WTC11 (cell line): ENCODE measurements around the gene PCDHGC4. TPM values are rescaled to one million over a fixed set of nuclear protein-coding genes. Genes with fewer than 3 reads are reported as not detected.

Experiments
- ATAC-seq: fragments of 200-7000 bp; cut with Tn5 transposase; 2 replicates; pipeline ENCODE4 v1.10.0; 2021; ENCODE audit warnings: mild to moderate bottlenecking, moderate library complexity
- CTCF ChIA-PET: fragments of 300-600 bp; sonication (Branson Sonifier 250); formaldehyde crosslinking; loops from one replicate; lab custom pipeline; 2021; ENCODE audit warnings: antibody characterized with exemption; lab: Charles Lee
- POLR2A ChIA-PET: fragments of 350-600 bp; sonication (Branson Sonifier 250); formaldehyde crosslinking; loops from one replicate; lab custom pipeline; 2021; ENCODE audit warnings: antibody characterized with exemption; lab: Charles Lee
- DNase-seq: peaks from one replicate; pipeline ENCODE4 v3.0.0; 2021; ENCODE audit warnings: low spot score
- H3K27ac Mint-ChIP-seq: 2 replicates; pipeline ENCODE4 v1.8.0; 2021; ENCODE audit warnings: mixed read lengths
- H3K27me3 Mint-ChIP-seq: 2 replicates; pipeline ENCODE4 v1.8.0; 2021; ENCODE audit warnings: low read depth, mild to moderate bottlenecking, moderate library complexity, mixed read lengths
- H3K36me3 Mint-ChIP-seq: 2 replicates; pipeline ENCODE4 v1.8.0; 2021; ENCODE audit warnings: mixed read lengths
- H3K4me1 Mint-ChIP-seq: 2 replicates; pipeline ENCODE4 v1.8.0; 2022; ENCODE audit warnings: mixed read lengths
- H3K4me3 Mint-ChIP-seq: 2 replicates; pipeline ENCODE4 v1.8.0; 2021; ENCODE audit warnings: mild to moderate bottlenecking, moderate library complexity, mixed read lengths
- H3K9me3 Mint-ChIP-seq: 2 replicates; pipeline ENCODE4 v1.8.0; 2021; ENCODE audit warnings: mixed read lengths
- ATF2 ChIP-seq: sonication (generic); formaldehyde crosslinking; IDR thresholded peaks from 2 replicates; pipeline ENCODE4 v1.8.1; 2022; ENCODE audit warnings: low read depth, missing genetic modification reagents, borderline replicate concordance
- CREM ChIP-seq: sonication (generic); formaldehyde crosslinking; IDR thresholded peaks from 2 replicates; pipeline ENCODE4 v1.8.1; 2022; ENCODE audit warnings: mild to moderate bottlenecking, missing genetic modification reagents, moderate library complexity
- ELF4 ChIP-seq: sonication (generic); formaldehyde crosslinking; IDR thresholded peaks from 2 replicates; pipeline ENCODE4 v1.8.1; 2022; ENCODE audit warnings: low read depth, mild to moderate bottlenecking, moderate library complexity, missing genetic modification reagents
- EMX1 ChIP-seq: fragments of 250-450 bp; sonication (Bioruptor Pico); IDR thresholded peaks from 2 replicates; pipeline ENCODE4 v1.8.0; 2021; ENCODE audit warnings: mild to moderate bottlenecking
- FOXK1 ChIP-seq: sonication (generic); formaldehyde crosslinking; IDR thresholded peaks from 2 replicates; pipeline ENCODE4 v1.8.0; 2022; ENCODE audit warnings: mild to moderate bottlenecking, moderate library complexity, missing genetic modification reagents
- GTF2I ChIP-seq: fragments of 250-450 bp; sonication (Bioruptor Pico); conservative IDR thresholded peaks from 2 replicates; pipeline ENCODE4 v1.4.0; 2021; ENCODE audit warnings: mild to moderate bottlenecking
- HMGA2 ChIP-seq: fragments of 250-450 bp; sonication (Bioruptor Pico); IDR thresholded peaks from 2 replicates; pipeline ENCODE4 v1.4.0; 2021; ENCODE audit warnings: mild to moderate bottlenecking, moderate library complexity
- KAT7 ChIP-seq: sonication (generic); formaldehyde crosslinking; IDR thresholded peaks from 2 replicates; pipeline ENCODE4 v1.8.1; 2023; ENCODE audit warnings: missing genetic modification reagents, mild to moderate bottlenecking, borderline replicate concordance
- NR3C1 ChIP-seq: sonication (generic); formaldehyde crosslinking; conservative IDR thresholded peaks from 2 replicates; pipeline ENCODE4 v1.8.1; 2023; ENCODE audit warnings: low read depth, mild to moderate bottlenecking, missing genetic modification reagents
- OVOL2 ChIP-seq: fragments of 250-450 bp; sonication (Bioruptor Pico); IDR thresholded peaks from 2 replicates; pipeline ENCODE4 v1.9.0; 2021; ENCODE audit warnings: mild to moderate bottlenecking, borderline replicate concordance
- PRRX2 ChIP-seq: fragments of 250-450 bp; sonication (Bioruptor Pico); IDR thresholded peaks from 2 replicates; pipeline ENCODE4 v1.8.0; 2021; ENCODE audit warnings: mild to moderate bottlenecking
- USF1 ChIP-seq: sonication (generic); formaldehyde crosslinking; IDR thresholded peaks from 2 replicates; pipeline ENCODE4 v1.8.0; 2022; ENCODE audit warnings: mild to moderate bottlenecking, missing genetic modification reagents
- ZNF138 ChIP-seq: sonication (generic); formaldehyde crosslinking; conservative IDR thresholded peaks from 2 replicates; pipeline ENCODE4 v1.8.1; 2022; ENCODE audit warnings: mild to moderate bottlenecking, moderate library complexity, missing genetic modification reagents
- ZNF232 ChIP-seq: sonication (generic); formaldehyde crosslinking; IDR thresholded peaks from 2 replicates; pipeline ENCODE4 v1.8.0; 2022; ENCODE audit warnings: mild to moderate bottlenecking, missing genetic modification reagents
- ZNF423 ChIP-seq: fragments of 250-450 bp; sonication (Bioruptor Pico); IDR thresholded peaks from 2 replicates; pipeline ENCODE4 v2.1.2; 2022; ENCODE audit warnings: mild to moderate bottlenecking, moderate library complexity
- ZNF532 ChIP-seq: fragments of 250-450 bp; sonication (Bioruptor Pico); IDR thresholded peaks from 2 replicates; pipeline ENCODE4 v1.9.0; 2021; ENCODE audit warnings: mild to moderate bottlenecking, borderline replicate concordance
- total RNA-seq: library from RNA; stranded (reverse); gene quantifications from 3 replicates; pipeline ENCODE4 v1.2.3, GENCODE V29; 2021
- TF ChIP-seq, protein P1 (sequence below): sonication (generic); formaldehyde crosslinking; IDR thresholded peaks from 2 replicates; pipeline ENCODE4 v1.8.0; 2022; ENCODE audit warnings: mild to moderate bottlenecking, missing genetic modification reagents

The PCDHGC4 gene
- total RNA-seq, 1 experiment from 2014 or later = 6.1 TPM

DNA sequence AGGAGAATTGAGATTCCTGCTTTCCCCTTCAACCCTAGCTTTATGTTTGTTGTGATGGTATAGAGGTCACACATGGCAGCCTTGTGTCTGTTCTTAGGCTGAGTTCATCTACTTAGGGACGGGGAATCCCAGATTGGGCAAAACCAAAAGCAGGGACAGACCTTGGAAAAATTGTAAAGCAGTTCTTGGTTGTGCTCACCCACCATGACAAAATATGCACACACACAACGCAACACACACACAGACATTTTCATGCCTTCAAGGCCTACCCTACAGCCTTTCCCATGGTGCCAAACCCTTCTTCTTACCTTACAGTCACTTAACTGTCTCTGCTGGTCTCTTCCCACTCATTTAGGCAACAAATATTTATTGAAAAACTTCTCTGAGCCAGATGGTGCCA is 18.9 kb downstream of the PCDHGC4 start:
- H3K4me1 Mint-ChIP-seq = peaks cover 24% of the 10 kb centered on the region
- CTCF ChIA-PET = interaction anchor here (0.7 to 1.4 kb wide), 4 partner anchors 25 to 115 kb away, joined by 3 to 4 read pairs (median 4); partner anchors contain the start of gene DIAPH1
- H3K9me3 Mint-ChIP-seq = no peaks in the 10 kb centered on the region
- TF ChIP-seq HMGA2 = no peak
- no peak for TF ChIP-seq ATF2 (CRISPR knock-in tag)
- no peak for TF ChIP-seq EMX1 (CRISPR knock-in tag)
- TF ChIP-seq ZNF232 = no peak
- TF ChIP-seq ZNF423 (CRISPR knock-in tag) = no peak
- no peak for TF ChIP-seq USF1 (CRISPR knock-in tag)
- no peak for TF ChIP-seq FOXK1 (CRISPR knock-in tag)
- no peak for TF ChIP-seq GTF2I (CRISPR knock-in tag)
- TF ChIP-seq NR3C1 = no peak
- TF ChIP-seq ZNF138 (CRISPR knock-in tag) = no peak
- TF ChIP-seq ZNF532 (CRISPR knock-in tag) = no peak
- TF ChIP-seq CREM (CRISPR knock-in tag) = no peak
- TF ChIP-seq, all 79 proteins: peak for 0
- Mint-ChIP-seq H3K4me3 (no peak overlapping the region), H3K27me3 (no peaks in the 10 kb centered on the region), H3K27ac (no peak overlapping the region; the same call in 1 of the 2 replicates), H3K36me3 (peaks cover 11% of the 10 kb centered on the region)
- ATAC-seq = no peak
- POLR2A ChIA-PET = interaction anchor here (0.6 kb wide), 1 partner anchor 180 kb away, joined by 3 read pairs; no protein-coding TSS in a partner anchor
- no peak for DNase-seq

- peaks cover 8% of the 10 kb centered on the region for H3K36me3 Mint-ChIP-seq
- TF ChIP-seq OVOL2 = no peak
- no peak for TF ChIP-seq CREM (CRISPR knock-in tag)
- TF ChIP-seq USF1 (CRISPR knock-in tag) = no peak
- no peak for TF ChIP-seq PRRX2
- TF ChIP-seq KAT7 (CRISPR knock-in tag) = no peak
- TF ChIP-seq, protein P1, sequence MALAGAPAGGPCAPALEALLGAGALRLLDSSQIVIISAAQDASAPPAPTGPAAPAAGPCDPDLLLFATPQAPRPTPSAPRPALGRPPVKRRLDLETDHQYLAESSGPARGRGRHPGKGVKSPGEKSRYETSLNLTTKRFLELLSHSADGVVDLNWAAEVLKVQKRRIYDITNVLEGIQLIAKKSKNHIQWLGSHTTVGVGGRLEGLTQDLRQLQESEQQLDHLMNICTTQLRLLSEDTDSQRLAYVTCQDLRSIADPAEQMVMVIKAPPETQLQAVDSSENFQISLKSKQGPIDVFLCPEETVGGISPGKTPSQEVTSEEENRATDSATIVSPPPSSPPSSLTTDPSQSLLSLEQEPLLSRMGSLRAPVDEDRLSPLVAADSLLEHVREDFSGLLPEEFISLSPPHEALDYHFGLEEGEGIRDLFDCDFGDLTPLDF (CRISPR knock-in tag) = no peak
- TF ChIP-seq ELF4 = no peak
- no peak overlapping the region for H3K4me3 Mint-ChIP-seq
- peaks cover 27% of the 10 kb centered on the region for H3K4me1 Mint-ChIP-seq
- ChIA-PET POLR2A (no interaction called here), CTCF (interaction anchor here (0.7 to 1.4 kb wide), 4 partner anchors 9 to 115 kb away, joined by 3 to 4 read pairs (median 4); partner anchors contain the start of gene DIAPH1)
- no peak for DNase-seq
- ATAC-seq = no peak
- no peaks in the 10 kb centered on the region for H3K9me3 Mint-ChIP-seq
- peak overlapping the region; percentile 63; the same call in 1 of the 2 replicates for H3K27ac Mint-ChIP-seq
- no peaks in the 10 kb centered on the region for H3K27me3 Mint-ChIP-seq
Measured at GRCh38 chr5:141504216-141504615, 19.4 kb downstream of the PCDHGC4 start.
